Keratinocyte (primary cell): ENCODE results near the gene LRRC3C. TPM values are rescaled to one million over a fixed set of nuclear protein-coding genes. Genes with fewer than 3 reads are reported as not detected.
"Not testable (repeated sequence)": the region's sequence is repeated elsewhere in the genome, so short reads cannot be mapped to it uniquely, and the experiment has no call there.

Source experiments
- DNase-seq: peaks from one replicate; pipeline ENCODE4 v3.0.0-alpha.2; 2011; ENCODE audit warnings: low read depth, missing footprints, low spot score
- FAIRE-seq: peaks from 2 replicates; lab custom pipeline; 2011; peaks lifted over from hg19 to GRCh38; lab: Jason Lieb, UNC
- H2AFZ ChIP-seq: 2 replicates; pipeline ENCODE4 v1.6.0; 2012; ENCODE audit warnings: low read length, control low read depth, inconsistent platforms; ENCODE audit not compliant: control insufficient read depth
- H3K27ac ChIP-seq: 2 replicates; pipeline ENCODE4 v1.5.1; 2011; ENCODE audit warnings: low read length; ENCODE audit not compliant: control insufficient read depth, insufficient read depth
- H3K27me3 ChIP-seq: 3 replicates; pipeline ENCODE4 v1.6.0; 2011; ENCODE audit warnings: low read length; ENCODE audit not compliant: control insufficient read depth, insufficient read depth; ENCODE audit errors: extremely low read depth
- H3K36me3 ChIP-seq, 2 experiments: 2 replicates in 1 of 2; 3 replicates in 1 of 2; pipeline ENCODE4 v1.5.1; 2011; ENCODE audit warnings: low read length in 2 of 2, mild to moderate bottlenecking in 1 of 2; ENCODE audit not compliant: control insufficient read depth in 2 of 2, insufficient read depth in 2 of 2; ENCODE audit errors: extremely low read depth in 1 of 2
- H3K4me1 ChIP-seq: 3 replicates; pipeline ENCODE4 v1.5.1; 2011; ENCODE audit warnings: low read length; ENCODE audit not compliant: control insufficient read depth, insufficient read depth; ENCODE audit errors: extremely low read depth
- H3K4me2 ChIP-seq: 3 replicates; pipeline ENCODE4 v1.6.0; 2011; ENCODE audit warnings: low read depth, low read length; ENCODE audit not compliant: control insufficient read depth, insufficient read depth; ENCODE audit errors: extremely low read depth
- H3K4me3 ChIP-seq, 3 experiments: fragments of 200-600 bp in 1 of 3; sonication (generic) in 1 of 3; 2 replicates in 2 of 3; 3 replicates in 1 of 3; pipeline ENCODE4 v1.5.1; 2011 to 2016; ENCODE audit warnings: low read length in 3 of 3, mild to moderate bottlenecking in 3 of 3, control low read depth in 2 of 3, inconsistent platforms in 1 of 3, low read depth in 1 of 3, mixed read lengths in 1 of 3, mixed run types in 1 of 3, moderate library complexity in 1 of 3; ENCODE audit not compliant: control insufficient read depth in 2 of 3, insufficient read depth in 2 of 3; ENCODE audit errors: extremely low read depth in 1 of 3
- H3K79me2 ChIP-seq: 2 replicates; pipeline ENCODE4 v1.6.0; 2012; ENCODE audit warnings: low read length; ENCODE audit not compliant: control insufficient read depth, insufficient read depth
- H3K9ac ChIP-seq: 3 replicates; pipeline ENCODE4 v1.6.0; 2011; ENCODE audit warnings: low read length; ENCODE audit not compliant: control insufficient read depth, insufficient read depth; ENCODE audit errors: extremely low read depth
- H3K9me1 ChIP-seq: 3 replicates; pipeline ENCODE4 v1.6.0; 2011; ENCODE audit warnings: low read length; ENCODE audit not compliant: control insufficient read depth, insufficient read depth; ENCODE audit errors: extremely low read depth
- H3K9me3 ChIP-seq: 2 replicates; pipeline ENCODE4 v1.5.1; 2012; ENCODE audit warnings: low read depth, low read length; ENCODE audit not compliant: control insufficient read depth
- H4K20me1 ChIP-seq: 3 replicates; pipeline ENCODE4 v1.6.0; 2011; ENCODE audit warnings: low read length; ENCODE audit not compliant: control insufficient read depth, insufficient read depth; ENCODE audit errors: extremely low read depth
- EZH2 ChIP-seq: IDR thresholded peaks from one replicate; pipeline ENCODE4 v1.6.1; 2012; ENCODE audit warnings: inconsistent platforms, mild to moderate bottlenecking, low read length, moderate library complexity
- dilution Hi-C: fragments of 300-500 bp; cut with MboI; formaldehyde crosslinking; loops from one replicate; pipeline ENCODE4 v1.7.0; 2020; ENCODE audit warnings: low sequenced_read_pairs; ENCODE audit not compliant: extremely low pct_ligation_motif_present
- polyA plus RNA-seq, 5 experiments: library from polyadenylated mRNA; depleted of rRNA in 3 of 5; stranded (reverse) in 3 of 5; stranded (forward) in 1 of 5; unstranded in 1 of 5; fragments of >200 nt; gene quantifications; 1 replicate in 1 of 5; 2 replicates in 3 of 5; 3 replicates in 1 of 5; pipeline versions ENCODE4 v1.2.1 to v1.2.3, GENCODE V29; 2011 to 2012; ENCODE audit warnings: missing spikeins in 2 of 5, low read depth in 1 of 5, low replicate concordance in 1 of 5
- TF ChIP-seq, protein P1 (sequence below), 3 experiments: IDR thresholded peaks in 1 of 3; conservative IDR thresholded peaks in 1 of 3; optimal IDR thresholded peaks in 1 of 3; 2 replicates in 2 of 3; 3 replicates in 1 of 3; pipeline versions ENCODE3 to v1.5.1; 2011; ENCODE audit warnings: low read length in 3 of 3, mild to moderate bottlenecking in 3 of 3, moderate library complexity in 2 of 3, control low read depth in 1 of 3, inconsistent platforms in 1 of 3; ENCODE audit not compliant: insufficient read depth in 2 of 3; ENCODE audit errors: extremely low read depth in 1 of 3

The LRRC3C gene
- polyA plus RNA-seq, 1 donor (not counting 4 experiments of a cell fraction or from before 2014, with no cell fraction given) = not detected

DNA sequence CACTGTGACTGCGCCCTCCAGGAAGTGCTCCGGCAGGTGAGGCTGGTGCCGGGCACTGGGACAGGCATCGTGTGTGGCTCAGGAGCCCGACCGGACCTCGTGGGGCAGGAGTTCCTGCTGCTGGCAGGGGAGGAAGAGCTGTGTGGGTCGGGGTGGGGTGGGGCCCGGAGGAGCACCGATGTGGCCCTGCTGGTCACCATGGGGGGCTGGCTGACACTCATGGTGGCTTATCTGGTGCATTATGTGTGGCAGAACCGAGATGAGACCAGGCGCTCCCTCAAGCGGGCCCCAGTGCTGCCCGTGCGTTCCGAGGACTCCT is 16.8 kb downstream of the LRRC3C start:
- Histone ChIP-seq H3K36me3 (no peaks in the 10 kb centered on the region), H3K4me2 (no peak overlapping the region), H3K27me3 (peaks cover 29% of the 10 kb centered on the region), H3K4me3 (no peak overlapping the region), H3K9me3 (no peaks in the 10 kb centered on the region), H2AFZ (no peak overlapping the region), H3K9me1 (no peaks in the 10 kb centered on the region), H3K4me1 (peaks cover 18% of the 10 kb centered on the region), H4K20me1 (no peaks in the 10 kb centered on the region), H3K27ac (no peak overlapping the region), H3K79me2 (no peaks in the 10 kb centered on the region), H3K9ac (no peak overlapping the region)
- dilution Hi-C loops = no loop called here
- TF ChIP-seq, protein P1, sequence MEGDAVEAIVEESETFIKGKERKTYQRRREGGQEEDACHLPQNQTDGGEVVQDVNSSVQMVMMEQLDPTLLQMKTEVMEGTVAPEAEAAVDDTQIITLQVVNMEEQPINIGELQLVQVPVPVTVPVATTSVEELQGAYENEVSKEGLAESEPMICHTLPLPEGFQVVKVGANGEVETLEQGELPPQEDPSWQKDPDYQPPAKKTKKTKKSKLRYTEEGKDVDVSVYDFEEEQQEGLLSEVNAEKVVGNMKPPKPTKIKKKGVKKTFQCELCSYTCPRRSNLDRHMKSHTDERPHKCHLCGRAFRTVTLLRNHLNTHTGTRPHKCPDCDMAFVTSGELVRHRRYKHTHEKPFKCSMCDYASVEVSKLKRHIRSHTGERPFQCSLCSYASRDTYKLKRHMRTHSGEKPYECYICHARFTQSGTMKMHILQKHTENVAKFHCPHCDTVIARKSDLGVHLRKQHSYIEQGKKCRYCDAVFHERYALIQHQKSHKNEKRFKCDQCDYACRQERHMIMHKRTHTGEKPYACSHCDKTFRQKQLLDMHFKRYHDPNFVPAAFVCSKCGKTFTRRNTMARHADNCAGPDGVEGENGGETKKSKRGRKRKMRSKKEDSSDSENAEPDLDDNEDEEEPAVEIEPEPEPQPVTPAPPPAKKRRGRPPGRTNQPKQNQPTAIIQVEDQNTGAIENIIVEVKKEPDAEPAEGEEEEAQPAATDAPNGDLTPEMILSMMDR (optimal IDR thresholded peaks at IDR 0.05 in 1 of 3, IDR thresholded peaks at IDR 0.05 in 1 of 3, conservative IDR thresholded peaks at IDR 0.05 in 1 of 3; ENCODE audit: extremely low read depth in 1 of 3, insufficient read depth in 2 of 3, low read length in 3 of 3) = no peak
- no peak for TF ChIP-seq EZH2
- FAIRE-seq = no peak
- no peak for DNase-seq

DNA sequence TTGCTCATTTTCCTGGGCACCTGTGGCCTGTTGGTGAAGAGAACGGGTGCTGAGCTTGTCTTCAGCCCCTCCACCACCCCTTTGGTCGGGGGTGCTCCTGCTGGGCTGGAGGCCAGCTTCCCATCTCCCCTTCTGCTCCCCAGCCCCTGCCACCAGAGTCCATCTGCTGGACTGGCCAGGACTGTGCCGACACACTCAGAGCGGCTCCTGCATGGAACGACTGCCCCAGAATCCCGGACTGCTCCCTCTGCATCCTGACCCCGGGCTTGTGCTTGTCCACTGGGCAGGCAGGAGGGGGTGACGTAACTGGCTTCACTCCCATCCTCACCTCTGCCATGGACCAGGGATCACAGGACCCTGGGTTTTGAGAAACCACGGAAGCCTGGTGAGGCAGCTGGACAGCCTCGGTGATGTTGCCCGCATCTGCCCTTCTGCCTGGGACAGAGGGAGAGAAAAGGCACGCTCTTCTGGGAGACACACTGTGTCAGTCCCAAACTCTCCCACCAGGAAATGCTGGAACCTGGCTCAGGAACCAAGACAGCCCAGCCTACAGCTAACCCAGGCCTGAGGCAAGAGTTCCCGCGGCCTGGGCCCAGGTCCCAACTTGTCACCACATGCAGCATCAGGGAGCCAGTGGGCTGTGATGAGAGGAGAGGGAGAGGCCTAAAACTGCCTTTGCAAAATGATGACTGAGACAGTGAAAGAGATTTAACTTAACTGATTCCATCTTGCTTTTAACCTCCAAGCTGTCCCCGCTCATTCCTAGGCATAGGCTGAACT is 19.2 kb downstream of the LRRC3C start:
- Histone ChIP-seq H3K9me3 (no peaks in the 10 kb centered on the region), H3K4me1 (peaks cover 10% of the 10 kb centered on the region), H3K9me1 (no peaks in the 10 kb centered on the region), H3K4me2 (peak overlapping the region; percentile 8), H3K36me3 (no peaks in the 10 kb centered on the region), H3K27me3 (peaks cover 30% of the 10 kb centered on the region), H3K4me3 (no peak overlapping the region), H4K20me1 (no peaks in the 10 kb centered on the region), H2AFZ (no peak overlapping the region), H3K27ac (no peak overlapping the region), H3K79me2 (no peaks in the 10 kb centered on the region), H3K9ac (no peak overlapping the region)
- DNase-seq = peak; percentile 21
- peak; percentile 69 for FAIRE-seq
- TF ChIP-seq, protein P1 (optimal IDR thresholded peaks at IDR 0.05 in 1 of 3, IDR thresholded peaks at IDR 0.05 in 1 of 3, conservative IDR thresholded peaks at IDR 0.05 in 1 of 3; ENCODE audit: extremely low read depth in 1 of 3, insufficient read depth in 2 of 3, low read length in 3 of 3) = no peak
- TF ChIP-seq EZH2 = no peak
- dilution Hi-C loops = no loop called here

DNA sequence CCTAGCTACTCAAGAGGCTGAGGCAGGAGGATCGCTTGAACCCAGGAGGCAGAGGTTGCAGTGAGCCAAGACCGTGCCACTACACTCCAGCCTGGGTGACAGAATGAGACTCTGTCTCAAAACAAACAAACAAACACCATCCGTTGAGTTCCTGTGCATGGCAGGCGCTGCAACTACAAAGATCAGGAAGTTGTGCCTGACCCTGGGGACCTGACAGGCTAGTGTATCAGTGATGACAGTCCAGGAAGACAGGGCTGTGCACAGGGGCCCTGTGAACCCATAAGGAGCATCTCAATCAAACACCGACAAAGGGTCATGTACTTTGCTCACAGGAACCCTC is 20.9 kb downstream of the LRRC3C start:
- H3K27me3 ChIP-seq = peaks cover 24% of the 10 kb centered on the region
- H3K79me2 ChIP-seq, H3K9ac ChIP-seq, FAIRE-seq, H3K27ac ChIP-seq, H2AFZ ChIP-seq, H3K4me3 ChIP-seq, H3K36me3 ChIP-seq, dilution Hi-C loops, H3K9me1 ChIP-seq, H4K20me1 ChIP-seq, H3K9me3 ChIP-seq, DNase-seq, H3K4me2 ChIP-seq: not testable (repeated sequence)
- H3K4me1 ChIP-seq = peaks cover 14% of the 10 kb centered on the region
